Activated T-helper 9 cell treated with anti-CD3 and anti-CD28 coated beads, Interleukin-2, amount 50 U/mL, for 16 hours (primary cell): ENCODE measurements around the gene FAM118A.
"Not testable (repeated sequence)": the region's sequence is repeated elsewhere in the genome, so short reads cannot be mapped to it uniquely, and the experiment has no call there.

Experiments
- DNase-seq: peaks from one replicate; pipeline ENCODE4 v3.0.0-alpha.2; 2020; ENCODE audit warnings: low read depth

The FAM118A gene

GRCh38 chr22:45284705-45285262 lies 24.9 kb upstream of the FAM118A start, which contains the start of gene UPK3A:
TSS of gene UPK3A (plus strand) at chr22:45284949. CDS start at chr22:45285014, 65 bp downstream.
- peak; percentile 39 for DNase-seq

GRCh38 chr22:45285263-45286058 lies 24.3 kb upstream of the FAM118A start:
- DNase-seq: no peak

GRCh38 chr22:45286854-45287551 lies 22.7 kb upstream of the FAM118A start:
- no peak for DNase-seq

DNA sequence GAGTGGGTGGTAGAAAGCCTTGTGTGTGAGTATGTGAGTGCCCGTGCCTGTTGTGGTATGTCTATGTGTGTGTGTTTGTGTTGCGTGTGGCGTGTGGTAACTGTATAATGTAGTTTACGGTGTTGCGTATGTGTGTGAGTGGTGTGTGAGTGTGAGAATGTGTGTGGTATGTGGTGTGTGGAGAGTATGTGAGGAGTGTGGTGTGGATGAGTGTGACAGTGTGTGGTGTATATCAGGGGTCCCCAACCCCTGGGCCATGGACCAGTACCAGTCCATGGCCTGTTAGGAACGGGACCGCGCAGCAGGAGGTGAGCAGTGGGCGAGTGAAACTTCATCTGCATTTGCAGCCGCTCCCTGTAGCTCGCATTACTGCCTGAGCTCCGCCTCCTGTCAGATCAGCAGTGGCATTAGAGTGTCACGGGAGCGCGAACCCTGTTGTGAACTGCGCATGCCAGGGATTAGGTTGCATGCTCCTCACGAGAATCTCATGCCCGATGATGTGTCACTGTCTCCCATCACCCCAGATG lies 19.3 kb upstream of the FAM118A start:
- DNase-seq: no peak

DNA sequence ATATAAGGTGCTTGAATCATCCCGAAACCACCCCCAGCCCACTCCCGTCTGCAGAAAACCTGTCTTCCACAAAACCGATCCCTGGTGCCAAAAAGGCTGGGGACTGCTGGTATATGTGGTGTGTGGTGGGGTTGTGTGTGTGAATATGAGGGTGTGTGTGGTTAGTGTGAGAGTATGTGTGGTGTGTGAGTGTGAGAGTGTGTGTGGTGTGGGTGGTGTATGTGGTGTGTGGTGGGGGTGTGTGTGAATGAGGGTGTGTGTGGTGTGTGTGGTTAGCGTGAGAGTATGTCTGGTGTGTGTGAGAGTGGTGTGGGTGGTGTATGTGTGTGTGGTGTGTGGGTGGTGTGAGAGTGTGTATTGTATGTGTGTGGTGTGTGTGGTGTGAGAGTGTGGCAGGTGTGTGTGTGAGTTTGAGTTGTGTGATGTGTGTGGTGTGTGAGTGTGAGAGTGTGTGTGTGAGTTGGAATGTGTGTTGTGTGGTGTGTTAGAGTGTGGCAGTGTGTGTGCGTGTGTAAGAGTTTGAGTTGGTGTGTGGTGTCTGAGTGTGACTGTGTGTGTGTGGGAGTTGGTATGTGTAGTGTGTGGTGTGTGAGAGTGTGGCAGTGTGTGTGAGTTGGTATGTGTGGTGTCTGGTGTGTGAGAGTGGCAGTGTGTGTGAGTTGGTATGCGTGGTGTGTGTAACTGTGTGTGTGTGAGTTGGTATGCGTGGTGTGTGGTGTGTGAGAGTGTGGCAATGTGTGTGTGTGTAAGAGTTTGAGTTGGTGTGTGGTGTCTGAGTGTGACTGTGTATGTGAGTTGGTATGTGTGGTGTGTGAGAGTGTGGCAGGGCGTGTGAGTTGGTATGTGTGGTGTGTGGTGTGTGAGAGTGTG lies 18.4 kb upstream of the FAM118A start:
- no peak for DNase-seq

DNA sequence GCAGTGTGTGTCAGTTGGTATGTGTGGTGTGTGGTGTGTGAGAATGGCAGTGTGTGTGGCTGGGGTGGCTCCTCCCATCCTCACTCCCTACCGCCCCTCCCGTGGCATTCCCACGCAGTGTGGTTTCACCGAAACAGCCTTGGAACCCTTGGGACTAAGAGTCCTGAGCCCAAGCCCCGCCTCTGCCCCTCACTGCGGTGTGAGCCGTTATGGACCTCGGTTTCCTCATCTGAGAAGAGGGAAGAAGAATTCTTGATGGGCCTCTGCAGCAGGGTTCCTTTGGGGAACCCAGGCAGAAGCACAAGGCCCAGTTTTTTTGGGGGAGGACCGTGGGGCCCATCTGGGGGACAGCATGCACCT lies 17.8 kb upstream of the FAM118A start:
- no peak for DNase-seq

DNA sequence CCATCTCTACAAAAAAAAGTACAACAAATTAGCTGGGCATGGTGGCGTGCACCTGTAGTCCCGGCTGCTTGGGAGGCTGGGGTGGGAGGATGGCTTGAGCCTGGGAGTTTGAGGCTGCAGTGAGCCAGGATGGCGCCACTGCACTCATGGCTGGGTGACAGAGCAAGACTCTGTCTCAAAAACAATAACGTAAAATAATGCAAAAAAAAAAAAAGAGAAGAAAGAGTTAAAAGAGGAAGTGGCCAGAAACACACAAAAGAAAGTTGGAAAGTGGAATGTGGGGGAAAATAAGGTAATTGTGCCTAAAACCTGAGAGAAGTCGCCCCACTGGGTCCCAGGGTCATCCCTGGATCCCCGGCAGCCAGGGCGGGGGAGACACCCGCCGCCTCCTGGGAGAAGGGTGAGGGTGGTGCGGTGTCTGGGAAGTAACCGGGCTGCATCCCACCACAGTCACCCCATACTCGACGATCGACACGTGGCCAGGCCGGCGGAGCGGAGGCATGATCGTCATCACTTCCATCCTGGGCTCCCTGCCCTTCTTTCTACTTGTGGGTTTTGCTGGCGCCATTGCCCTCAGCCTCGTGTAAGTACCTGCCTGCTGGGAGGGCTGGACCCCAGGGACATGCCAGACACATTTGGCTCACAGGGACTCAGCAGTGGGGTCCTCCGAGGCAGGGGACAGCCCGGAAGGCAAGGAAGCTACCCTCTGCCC lies 16.8 kb upstream of the FAM118A start:
- DNase-seq: no peak

GRCh38 chr22:45294030-45294429 lies 15.7 kb upstream of the FAM118A start:
- DNase-seq: no peak

DNA sequence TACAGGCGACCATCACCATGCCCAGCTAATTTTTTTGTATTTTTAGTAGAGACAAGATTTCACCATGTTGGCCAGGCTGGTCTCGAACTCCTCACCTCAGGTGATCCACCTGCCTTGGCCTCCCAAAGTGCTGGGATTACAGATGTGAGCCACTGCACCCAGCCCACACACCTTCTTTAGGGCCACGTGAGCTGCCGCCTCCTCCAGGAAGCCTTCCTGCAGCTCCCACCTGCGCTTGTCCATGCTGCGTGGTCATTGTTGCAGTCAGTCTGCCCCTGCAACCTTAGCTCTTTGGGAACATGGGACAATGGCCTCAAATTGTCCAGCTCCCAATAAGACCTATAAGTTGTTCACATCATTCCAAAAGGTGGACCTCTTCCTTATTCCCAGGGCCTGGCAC lies 14.7 kb upstream of the FAM118A start:
- not testable (repeated sequence) for DNase-seq

GRCh38 chr22:45295492-45295891 lies 14.2 kb upstream of the FAM118A start:
- DNase-seq: no peak

- no peak for DNase-seq
These were observed 13.0 kb upstream of the FAM118A start for GRCh38 chr22:45296628-45297297.

DNA sequence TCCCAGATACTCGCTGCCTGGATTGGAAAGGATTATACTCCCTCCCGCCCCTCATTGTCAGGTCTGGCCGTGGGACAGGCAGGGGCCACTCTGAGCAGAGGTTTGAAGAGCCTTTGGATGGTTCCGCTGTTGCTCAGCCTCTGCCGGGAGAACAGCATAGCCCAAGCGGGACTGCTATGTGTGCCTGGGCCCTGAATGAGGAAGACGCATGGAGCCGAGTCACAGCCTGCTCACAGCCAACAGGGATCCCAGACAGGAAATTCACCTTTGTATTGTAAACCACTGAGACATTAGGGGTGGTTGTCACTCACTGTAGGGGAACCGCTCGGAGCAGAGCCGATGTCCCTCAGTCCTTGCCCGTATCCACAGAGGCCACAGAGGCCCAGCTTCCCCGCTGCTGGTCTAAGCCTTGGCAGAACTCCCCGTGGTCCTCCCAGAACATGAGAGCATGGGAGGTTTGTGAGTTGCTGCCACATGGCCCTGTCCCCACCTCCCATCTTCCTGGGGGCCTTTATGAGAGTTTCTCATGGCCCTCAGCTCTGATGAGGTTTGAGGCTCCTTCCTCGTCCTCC lies 10.7 kb upstream of the FAM118A start:
- DNase-seq: no peak

- DNase-seq: no peak
These were observed 7.0 kb upstream of the FAM118A start for GRCh38 chr22:45302751-45303150.

DNA sequence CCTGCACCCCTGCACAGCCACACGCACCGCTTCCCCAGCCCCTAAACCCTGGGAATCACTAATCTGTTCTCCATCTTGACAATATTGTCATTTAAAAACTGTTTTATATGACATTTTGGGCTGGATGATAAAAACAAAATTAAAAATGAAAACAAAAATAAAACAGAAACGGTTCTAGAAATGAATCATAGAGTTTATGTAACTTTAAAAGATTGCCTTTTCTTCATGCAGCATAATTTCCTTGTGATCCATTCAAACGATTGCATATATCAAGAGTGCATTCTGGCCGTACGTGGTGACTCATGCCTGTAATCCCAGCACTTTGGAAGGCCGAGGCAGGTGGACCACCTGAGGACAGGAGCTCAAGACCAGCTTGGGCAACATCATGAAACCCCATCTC lies 6.6 kb upstream of the FAM118A start:
- no peak for DNase-seq

GRCh38 chr22:45304971-45305370 lies 4.8 kb upstream of the FAM118A start:
- DNase-seq: no peak

GRCh38 chr22:45305456-45306075 lies 4.2 kb upstream of the FAM118A start:
- DNase-seq: no peak

GRCh38 chr22:45306139-45306538 lies 3.6 kb upstream of the FAM118A start:
- no peak for DNase-seq

DNA sequence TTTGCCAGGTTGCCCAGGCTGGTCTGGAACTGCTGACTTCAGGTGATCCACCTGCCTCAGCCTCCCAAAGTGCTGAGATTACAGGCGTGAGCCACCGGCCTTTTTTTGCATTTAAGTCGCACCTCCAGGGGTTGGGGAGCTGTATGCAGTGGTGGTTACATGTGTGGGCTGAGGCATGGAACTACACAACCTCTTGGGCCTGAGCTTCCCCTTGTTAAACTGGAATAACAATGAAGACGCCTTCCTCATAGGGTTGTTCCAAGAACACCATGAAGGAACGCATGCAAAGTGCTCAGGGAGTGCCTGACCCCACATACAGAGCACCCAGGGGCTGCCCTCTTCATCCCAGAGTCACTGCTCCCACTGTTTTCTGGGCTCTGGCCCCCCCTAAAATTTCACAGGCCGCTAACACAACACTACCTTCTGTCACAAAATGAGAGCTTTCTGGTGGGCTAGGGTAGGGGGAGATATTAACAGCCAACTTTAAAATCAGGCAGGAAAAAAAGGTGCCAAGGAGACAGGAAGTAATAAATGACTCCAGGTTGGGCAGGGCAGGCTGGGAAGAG lies 1.3 kb upstream of the FAM118A start:
- DNase-seq: no peak

- no peak for DNase-seq
These were observed 745 bp upstream of the FAM118A start for GRCh38 chr22:45308957-45309421.
